Activated naive CD4-positive, alpha-beta T cell treated with anti-CD3 and anti-CD28 coated beads for 36 hours (primary cell): ENCODE measurements around the gene DCAF5. TPM values are rescaled to one million over a fixed set of nuclear protein-coding genes. Genes with fewer than 3 reads are reported as not detected.

Experiments used
- CTCF ChIA-PET: fragments of 350-600 bp; sonication (Branson Sonifier 250); formaldehyde crosslinking; loops from one replicate; lab custom pipeline; 2021; ENCODE audit warnings: antibody characterized with exemption; lab: Charles Lee
- DNase-seq: peaks from one replicate; pipeline ENCODE4 v3.0.0-alpha.2; 2020
- H3K27ac Mint-ChIP-seq: one replicate; pipeline ENCODE4 v1.8.0; 2021; ENCODE audit warnings: mild to moderate bottlenecking, mixed read lengths
- H3K27me3 Mint-ChIP-seq: one replicate; pipeline ENCODE4 v1.8.0; 2021; ENCODE audit warnings: low read depth, mixed read lengths
- H3K36me3 Mint-ChIP-seq: one replicate; pipeline ENCODE4 v1.8.0; 2021; ENCODE audit warnings: low read depth, mixed read lengths
- H3K4me1 Mint-ChIP-seq: one replicate; pipeline ENCODE4 v1.8.0; 2021; ENCODE audit warnings: low read depth, mixed read lengths
- H3K4me3 Mint-ChIP-seq: one replicate; pipeline ENCODE4 v1.8.0; 2021; ENCODE audit warnings: mild to moderate bottlenecking, moderate library complexity, mixed read lengths
- H3K9me3 Mint-ChIP-seq: one replicate; pipeline ENCODE4 v1.8.0; 2021; ENCODE audit warnings: mixed read lengths
- intact Hi-C: fragments of 100-400 bp; cut with micrococcal nuclease; formaldehyde crosslinking; loops from one replicate; pipeline ENCODE4 v1.15.1; 2023
- total RNA-seq, 2 experiments: library from RNA; stranded (reverse); gene quantifications; one replicate each; pipeline ENCODE4 v1.2.3, GENCODE V29; 2021

The DCAF5 gene
- total RNA-seq, 2 experiments from 2014 or later: 34.5 to 35.1 TPM

GRCh38 chr14:69005432-69006148 is 147.3 kb downstream of the DCAF5 start:
- CTCF ChIA-PET: interaction anchor here (1.4 kb wide), 1 partner anchor 95 kb away, joined by 5 read pairs; no protein-coding TSS in a partner anchor
- intact Hi-C loops: no loop called here
- Mint-ChIP-seq H3K36me3 (no peaks in the 10 kb centered on the region), H3K27me3 (no peaks in the 10 kb centered on the region), H3K27ac (no peak overlapping the region), H3K9me3 (no peaks in the 10 kb centered on the region), H3K4me3 (no peak overlapping the region), H3K4me1 (peaks cover 5% of the 10 kb centered on the region)
- DNase-seq: no peak

- intact Hi-C loops: no loop called here
- H3K27me3 Mint-ChIP-seq: no peaks in the 10 kb centered on the region
- no peaks in the 10 kb centered on the region for H3K36me3 Mint-ChIP-seq
- CTCF ChIA-PET: interaction anchor here (1.1 to 1.4 kb wide), 2 partner anchors 94 kb away, joined by 5 read pairs; no protein-coding TSS in a partner anchor
- no peak overlapping the region for H3K27ac Mint-ChIP-seq
- peaks cover 3% of the 10 kb centered on the region for H3K4me1 Mint-ChIP-seq
- H3K4me3 Mint-ChIP-seq: no peak overlapping the region
- DNase-seq: no peak
- no peaks in the 10 kb centered on the region for H3K9me3 Mint-ChIP-seq
These were observed 148.0 kb downstream of the DCAF5 start for GRCh38 chr14:69004731-69005431.

GRCh38 chr14:69003626-69004025 is 149.3 kb downstream of the DCAF5 start:
- Mint-ChIP-seq H3K27me3 (no peaks in the 10 kb centered on the region), H3K9me3 (no peaks in the 10 kb centered on the region), H3K4me3 (no peak overlapping the region), H3K36me3 (no peaks in the 10 kb centered on the region), H3K4me1 (peaks cover 3% of the 10 kb centered on the region), H3K27ac (no peak overlapping the region)
- CTCF ChIA-PET: interaction anchor here (1.0 to 1.1 kb wide), 2 partner anchors 16 to 92 kb away, joined by 5 read pairs; no protein-coding TSS in a partner anchor
- intact Hi-C loops: no loop called here
- DNase-seq: no peak

GRCh38 chr14:69002069-69002468 is 150.8 kb downstream of the DCAF5 start:
- H3K36me3 Mint-ChIP-seq: no peaks in the 10 kb centered on the region
- H3K4me1 Mint-ChIP-seq: peaks cover 3% of the 10 kb centered on the region
- H3K9me3 Mint-ChIP-seq: no peaks in the 10 kb centered on the region
- no peaks in the 10 kb centered on the region for H3K27me3 Mint-ChIP-seq
- CTCF ChIA-PET: interaction anchor here (0.9 to 3.8 kb wide), 6 partner anchors 11 to 158 kb away, joined by 3 to 23 read pairs (median 4); no protein-coding TSS in a partner anchor
- no peak overlapping the region for H3K27ac Mint-ChIP-seq
- H3K4me3 Mint-ChIP-seq: no peak overlapping the region
- intact Hi-C loops: loop anchor here (1.0 kb wide), 1 partner anchor 91 kb away; no protein-coding TSS in a partner anchor
- peak; percentile 29 for DNase-seq

- intact Hi-C loops: no loop called here
- Mint-ChIP-seq H3K9me3 (no peaks in the 10 kb centered on the region), H3K27ac (no peak overlapping the region), H3K36me3 (no peaks in the 10 kb centered on the region), H3K4me3 (no peak overlapping the region), H3K4me1 (peaks cover 3% of the 10 kb centered on the region), H3K27me3 (no peaks in the 10 kb centered on the region)
- DNase-seq: no peak
- CTCF ChIA-PET: interaction anchor here (0.6 to 3.8 kb wide), 3 partner anchors 89 to 540 kb away, joined by 3 to 23 read pairs (median 4); no protein-coding TSS in a partner anchor
These were observed 151.5 kb downstream of the DCAF5 start for GRCh38 chr14:69001375-69001774.

Other genes starting within 250 kb of the DCAF5 start
- 10 to 100 TPM; 79.7 to 80.6 TPM for gene ACTN1, start 173.8 kb downstream of the DCAF5 start, total RNA-seq
- gene EXD2, start 38.4 kb upstream of the DCAF5 start, total RNA-seq: 10 to 100 TPM; 11.8 to 12.7 TPM
- under 1 TPM in 1 of 2 experiments, not detected in 1; 0.02 TPM for gene GALNT16, start 107.0 kb upstream of the DCAF5 start, total RNA-seq
- 100 to 1,000 TPM; 338 to 348 TPM for gene ERH, start 245.2 kb upstream of the DCAF5 start, total RNA-seq
- gene SLC39A9, start 245.6 kb upstream of the DCAF5 start, total RNA-seq: 10 to 100 TPM; 53.4 to 54.5 TPM